T47D (cell line): ENCODE results near the gene MAN1C1.
"Not testable (repeated sequence)": the region's sequence is repeated elsewhere in the genome, so short reads cannot be mapped to it uniquely, and the experiment has no call there.

Source experiments
- DNase-seq, 2 experiments: peaks; one replicate each; pipeline versions ENCODE4 v3.0.0 to v3.0.0-alpha.2; 2011 to 2012; ENCODE audit warnings: low read depth in 1 of 2, low spot score in 1 of 2
- JUND ChIP-seq: IDR thresholded peaks from 2 replicates; pipeline ENCODE4 v1.6.1; 2012; ENCODE audit warnings: low read depth
- in situ Hi-C: cut with HindIII; loops from 2 replicates; pipeline ENCODE4 v1.10.0; 2016; ENCODE audit warnings: low sequenced_read_pairs, low pct_unique_long_range_greater_than_20kb

MAN1C1 gene

DNA sequence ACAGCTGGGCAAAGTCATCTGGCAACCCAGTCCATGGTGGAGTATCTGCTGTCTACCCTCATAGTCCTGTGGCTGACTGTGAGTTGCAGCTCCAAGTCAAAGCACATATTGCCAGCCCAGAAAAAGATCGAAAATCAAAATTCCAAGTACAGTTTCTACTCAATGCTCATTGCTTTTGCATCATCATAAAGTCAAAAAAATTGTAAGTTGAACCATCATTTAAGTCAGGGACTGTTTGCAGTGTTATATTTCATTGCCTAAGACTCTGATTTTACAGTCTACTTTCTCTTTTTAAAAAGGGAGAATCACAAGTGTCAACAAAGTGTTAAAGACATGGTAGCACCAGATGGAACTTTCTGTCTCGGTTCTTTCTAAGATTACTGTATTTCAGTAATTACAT is 22.7 kb upstream of the MAN1C1 start:
- TF ChIP-seq JUND: no peak
- DNase-seq: no peak

GRCh38 chr1:25594971-25595370 is 21.6 kb upstream of the MAN1C1 start:
- no peak for DNase-seq
- in situ Hi-C loops: no loop called here

More for the DNA sequence above, 22.7 kb upstream of the MAN1C1 start:
- in situ Hi-C loops: no loop called here

GRCh38 chr1:25596641-25597040 is 19.9 kb upstream of the MAN1C1 start:
- in situ Hi-C loops, DNase-seq: not testable (repeated sequence)

More at GRCh38 chr1:25594971-25595370, 21.6 kb upstream of the MAN1C1 start:
- TF ChIP-seq JUND: no peak

GRCh38 chr1:25598879-25599278 is 17.7 kb upstream of the MAN1C1 start:
- in situ Hi-C loops: no loop called here
- TF ChIP-seq JUND: no peak
- DNase-seq: no peak

GRCh38 chr1:25599969-25600610 is 16.5 kb upstream of the MAN1C1 start:
- TF ChIP-seq JUND: no peak
- in situ Hi-C loops: no loop called here
- DNase-seq: no peak

GRCh38 chr1:25600971-25601699 is 15.5 kb upstream of the MAN1C1 start:
- peak in 1 of 2 experiments; percentile 35 for DNase-seq
- in situ Hi-C loops: not testable (repeated sequence)

GRCh38 chr1:25603779-25604538 is 12.6 kb upstream of the MAN1C1 start:
- in situ Hi-C loops, DNase-seq: not testable (repeated sequence)

DNA sequence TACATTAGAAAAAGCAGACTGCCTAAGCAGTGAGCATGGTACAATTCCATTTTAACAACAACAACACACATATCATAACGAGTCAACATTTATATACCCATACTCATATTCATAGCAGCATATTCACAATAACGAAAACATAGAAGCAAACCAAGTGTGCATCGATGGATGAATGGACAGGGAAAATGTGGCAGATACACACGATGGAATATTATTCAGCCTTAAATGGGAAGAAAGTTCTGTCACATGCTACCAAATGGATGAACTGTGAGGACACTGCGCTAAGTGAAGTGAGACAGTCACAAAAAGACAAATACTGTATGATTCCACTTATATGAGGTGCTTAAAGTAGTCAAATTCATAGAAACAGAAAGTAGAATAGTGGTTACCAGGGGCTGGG is 9.5 kb upstream of the MAN1C1 start:
- no peak for TF ChIP-seq JUND
- no peak for DNase-seq
- in situ Hi-C loops: no loop called here

DNA sequence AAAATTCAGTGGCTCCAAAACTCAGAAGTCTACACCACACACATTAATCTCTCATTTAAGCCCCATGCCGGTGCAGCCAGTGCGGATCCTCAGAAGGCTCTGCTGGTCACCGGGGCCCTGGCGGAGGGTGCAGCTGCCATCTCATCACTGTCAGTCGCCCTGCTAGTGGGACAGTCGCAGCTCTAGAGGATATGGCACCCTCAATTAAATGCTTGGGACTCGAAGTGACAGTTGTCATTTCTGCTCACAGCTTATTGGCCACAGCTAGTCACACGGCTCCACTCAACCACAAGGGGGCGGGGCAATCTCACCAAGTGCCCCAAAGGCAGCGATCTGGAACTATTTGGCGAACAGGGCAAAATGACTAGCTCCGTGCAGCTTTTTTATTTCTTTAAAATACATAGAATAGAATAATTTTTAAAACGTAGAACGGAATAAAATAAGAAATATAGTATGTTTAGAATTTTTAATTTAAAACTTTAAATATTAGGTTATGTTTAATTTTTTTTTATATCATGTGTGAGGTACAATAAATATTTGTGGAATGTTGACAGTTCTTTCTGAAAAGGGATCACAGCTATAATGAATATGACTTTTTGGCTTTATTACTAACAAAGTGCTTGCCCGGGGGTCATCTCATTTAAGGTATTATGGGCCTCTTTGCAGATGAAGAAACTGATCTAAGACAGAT is 8.0 kb upstream of the MAN1C1 start:
- DNase-seq: peak; percentile 77 to 86
- in situ Hi-C loops: no loop called here
- no peak for TF ChIP-seq JUND

- DNase-seq: no peak
- in situ Hi-C loops: no loop called here
- no peak for TF ChIP-seq JUND
Observed at GRCh38 chr1:25609921-25610320, 6.7 kb upstream of the MAN1C1 start.

- in situ Hi-C loops: no loop called here
- DNase-seq: no peak
- TF ChIP-seq JUND: no peak
Observed at GRCh38 chr1:25610822-25611630, 5.6 kb upstream of the MAN1C1 start.

DNA sequence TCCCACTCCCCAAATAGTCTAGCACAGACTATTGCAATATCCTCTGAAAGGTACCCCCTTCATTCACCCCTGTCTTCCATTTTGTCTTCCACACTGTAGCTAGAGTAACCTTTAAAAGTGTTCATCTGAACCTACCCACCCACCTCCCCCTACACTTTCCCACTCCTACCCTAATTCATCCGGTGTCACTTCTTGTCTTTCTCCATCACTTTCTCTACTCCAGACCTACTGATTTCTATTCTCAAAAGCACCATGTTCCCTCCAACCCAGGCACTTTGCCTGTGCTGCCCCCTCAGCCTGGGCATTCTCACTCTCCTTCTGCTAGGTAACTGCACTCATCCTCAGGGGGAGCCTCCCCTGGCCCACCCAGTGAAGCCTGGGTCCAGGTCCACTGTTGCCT is 4.7 kb upstream of the MAN1C1 start:
- DNase-seq: no peak
- in situ Hi-C loops: no loop called here
- no peak for TF ChIP-seq JUND
